ENCODE measurements around the gene RDH13.

- TF ChIP-seq, protein P1, sequence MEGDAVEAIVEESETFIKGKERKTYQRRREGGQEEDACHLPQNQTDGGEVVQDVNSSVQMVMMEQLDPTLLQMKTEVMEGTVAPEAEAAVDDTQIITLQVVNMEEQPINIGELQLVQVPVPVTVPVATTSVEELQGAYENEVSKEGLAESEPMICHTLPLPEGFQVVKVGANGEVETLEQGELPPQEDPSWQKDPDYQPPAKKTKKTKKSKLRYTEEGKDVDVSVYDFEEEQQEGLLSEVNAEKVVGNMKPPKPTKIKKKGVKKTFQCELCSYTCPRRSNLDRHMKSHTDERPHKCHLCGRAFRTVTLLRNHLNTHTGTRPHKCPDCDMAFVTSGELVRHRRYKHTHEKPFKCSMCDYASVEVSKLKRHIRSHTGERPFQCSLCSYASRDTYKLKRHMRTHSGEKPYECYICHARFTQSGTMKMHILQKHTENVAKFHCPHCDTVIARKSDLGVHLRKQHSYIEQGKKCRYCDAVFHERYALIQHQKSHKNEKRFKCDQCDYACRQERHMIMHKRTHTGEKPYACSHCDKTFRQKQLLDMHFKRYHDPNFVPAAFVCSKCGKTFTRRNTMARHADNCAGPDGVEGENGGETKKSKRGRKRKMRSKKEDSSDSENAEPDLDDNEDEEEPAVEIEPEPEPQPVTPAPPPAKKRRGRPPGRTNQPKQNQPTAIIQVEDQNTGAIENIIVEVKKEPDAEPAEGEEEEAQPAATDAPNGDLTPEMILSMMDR (IDR thresholded peaks at IDR 0.05) = no peak
- no peak for TF ChIP-seq POLR2A (IDR thresholded peaks at IDR 0.05)
Observed at GRCh38 chr19:55090564-55090963, 27.6 kb upstream of the RDH13 start.

Data from heart left ventricle (tissue), 13 donors.